NCI-H146 (cell line): Measurements from ENCODE around the gene CCNT1.
"Not testable (repeated sequence)": the region's sequence is repeated elsewhere in the genome, so short reads cannot be mapped to it uniquely, and the experiment has no call there.

Experiments
- DNase-seq: peaks from one replicate; lab custom pipeline; 2025; lab: John Stamatoyannopoulos, UW

The CCNT1 gene

GRCh38 chr12:48691826-48692487 is 24.6 kb downstream of the CCNT1 start:
- DNase-seq: no peak

- DNase-seq: no peak
These were observed 25.5 kb downstream of the CCNT1 start for GRCh38 chr12:48690990-48691389.

- no peak for DNase-seq
These were observed 26.1 kb downstream of the CCNT1 start for GRCh38 chr12:48690436-48690835.

- DNase-seq: no peak
These were observed 27.7 kb downstream of the CCNT1 start for GRCh38 chr12:48688836-48689235.

GRCh38 chr12:48687592-48687991 is 28.9 kb downstream of the CCNT1 start:
- DNase-seq: no peak

GRCh38 chr12:48686615-48687334 is 29.7 kb downstream of the CCNT1 start:
- no peak for DNase-seq

GRCh38 chr12:48686037-48686595 is 30.4 kb downstream of the CCNT1 start:
- DNase-seq: no peak

- no peak for DNase-seq
These were observed 33.0 kb downstream of the CCNT1 start for GRCh38 chr12:48683534-48683933.

GRCh38 chr12:48682927-48683326 is 33.6 kb downstream of the CCNT1 start:
- DNase-seq: no peak

GRCh38 chr12:48682533-48682905 is 34.0 kb downstream of the CCNT1 start:
- not testable (repeated sequence) for DNase-seq

- peak; percentile 99 for DNase-seq
These were observed 34.6 kb downstream of the CCNT1 start, which contains the start of gene KANSL2 for GRCh38 chr12:48681710-48682532. KANSL2 (minus strand) TSS chr12:48682238; CDS start chr12:48681632, 606 bp downstream.

- DNase-seq: no peak
These were observed 35.2 kb downstream of the CCNT1 start for GRCh38 chr12:48681399-48681709.

GRCh38 chr12:48680861-48681260 is 35.6 kb downstream of the CCNT1 start:
- DNase-seq: no peak

GRCh38 chr12:48678551-48679185 is 37.8 kb downstream of the CCNT1 start:
- no peak for DNase-seq

- DNase-seq: no peak
These were observed 45.2 kb downstream of the CCNT1 start for GRCh38 chr12:48671231-48671856.

GRCh38 chr12:48668996-48669395 is 47.5 kb downstream of the CCNT1 start:
- no peak for DNase-seq

- no peak for DNase-seq
These were observed 56.6 kb downstream of the CCNT1 start for GRCh38 chr12:48659863-48660262.

GRCh38 chr12:48651681-48652080 is 64.8 kb downstream of the CCNT1 start:
- no peak for DNase-seq

GRCh38 chr12:48645354-48645753 is 71.2 kb downstream of the CCNT1 start:
- DNase-seq: not testable (repeated sequence)

GRCh38 chr12:48643011-48643410 is 73.5 kb downstream of the CCNT1 start:
- no peak for DNase-seq

- not testable (repeated sequence) for DNase-seq
These were observed 74.6 kb downstream of the CCNT1 start for GRCh38 chr12:48641752-48642555.
